Measurements from ENCODE around the gene SRSF3. TPM values are rescaled to one million over a fixed set of nuclear protein-coding genes. Genes with fewer than 3 reads are reported as not detected.

The SRSF3 gene
- 94.7 TPM for total RNA-seq

- Histone ChIP-seq H3K36me3 (peaks cover 26 to 27% of the 10 kb centered on the region in 2 donors), H3K27me3 (no peaks in the 10 kb centered on the region), H3K27ac (peak within 1 kb of the TSS; percentile 96 to 97), H3K4me3 (peak within 1 kb of the TSS; percentile 69 to 71), H3K9me3 (no peaks in the 10 kb centered on the region), H3K4me1 (peaks cover 9 to 27% of the 10 kb centered on the region in 2 donors)
- DNase-seq (ENCODE audit: low spot score in 2 of 2) = peak; percentile 87 to 97
- peak; percentile 47 to 49 (median 48) for TF ChIP-seq CTCF (IDR thresholded peaks at IDR 0.05)
- intact Hi-C loops (cut with DNase I) = loop anchor here (1.0 to 2.0 kb wide), 3 partner anchors 47 to 171 kb away; partner anchors contain the start of genes KCTD20, PXT1 and STK38
These were observed at the start of gene SRSF3 for GRCh38 chr6:36594029-36594815. TSS of gene SRSF3 (plus strand) at chr6:36594362. CDS start at chr6:36596763, 2,401 bp downstream.

- H3K36me3 ChIP-seq = peaks cover 0 to 7% of the 10 kb centered on the region in 2 donors
- H3K4me1 ChIP-seq = peaks cover 0 to 16% of the 10 kb centered on the region in 2 donors
These were observed 48.3 kb upstream of the SRSF3 start for GRCh38 chr6:36545767-36546307.

GRCh38 chr6:36546308-36546919 is 47.7 kb upstream of the SRSF3 start:
- DNase-seq (ENCODE audit: low spot score in 2 of 2) = no peak
- intact Hi-C loops (cut with DNase I) = loop anchor here (2.0 kb wide), 2 partner anchors 124 to 188 kb away; no protein-coding TSS in a partner anchor
- H3K4me1 ChIP-seq = peaks cover 0 to 16% of the 10 kb centered on the region in 2 donors

More at GRCh38 chr6:36545767-36546307, 48.3 kb upstream of the SRSF3 start:
- intact Hi-C loops (cut with DNase I) = loop anchor here (2.0 kb wide), 2 partner anchors 123 to 189 kb away; no protein-coding TSS in a partner anchor
- DNase-seq (ENCODE audit: low spot score in 2 of 2) = no peak
- H3K27ac ChIP-seq = peak overlapping the region; percentile 89 to 97
- no peaks in the 10 kb centered on the region for H3K27me3 ChIP-seq
- no peak for TF ChIP-seq CTCF (IDR thresholded peaks at IDR 0.05)
- peak overlapping the region; percentile 69 to 98 for H3K4me3 ChIP-seq
- no peaks in the 10 kb centered on the region for H3K9me3 ChIP-seq

GRCh38 chr6:36546920-36547645 is 47.1 kb upstream of the SRSF3 start, which contains the start of gene STK38:
TSS of gene STK38 (minus strand) at chr6:36547479. CDS start at chr6:36540202, 7,277 bp downstream.
- peaks cover 0 to 16% of the 10 kb centered on the region in 2 donors for H3K4me1 ChIP-seq
- peak; percentile 65 to 94 for DNase-seq (ENCODE audit: low spot score in 2 of 2)
- no peaks in the 10 kb centered on the region for H3K36me3 ChIP-seq
- intact Hi-C loops (cut with DNase I) = loop anchor here (1.0 to 2.0 kb wide), 4 partner anchors 47 to 188 kb away; partner anchors contain the start of gene SRSF3
- no peaks in the 10 kb centered on the region for H3K27me3 ChIP-seq
- H3K9me3 ChIP-seq = no peaks in the 10 kb centered on the region
- TF ChIP-seq CTCF (IDR thresholded peaks at IDR 0.05) = no peak
- H3K4me3 ChIP-seq = peak within 1 kb of the TSS; percentile 69 to 98
- H3K27ac ChIP-seq = peak within 1 kb of the TSS; percentile 89 to 97

More at GRCh38 chr6:36546308-36546919, 47.7 kb upstream of the SRSF3 start:
- Histone ChIP-seq H3K4me3 (peak overlapping the region; percentile 69 to 98), H3K36me3 (peaks cover 0 to 2% of the 10 kb centered on the region in 2 donors), H3K27me3 (no peaks in the 10 kb centered on the region), H3K27ac (peak overlapping the region; percentile 89 to 97), H3K9me3 (no peaks in the 10 kb centered on the region)
- no peak for TF ChIP-seq CTCF (IDR thresholded peaks at IDR 0.05)

Measured in ascending aorta (tissue), 2 donors.